HCT116 (cell line): ENCODE measurements around the gene SULT1C4. TPM values are rescaled to one million over a fixed set of nuclear protein-coding genes. Genes with fewer than 3 reads are reported as not detected.

Experiments
- ATAC-seq: fragments of 200-7000 bp; cut with Tn5 transposase; 2 replicates; pipeline ENCODE4 v1.9.1; 2020; ENCODE audit warnings: mild to moderate bottlenecking, moderate library complexity
- BruUV-seq: library from RNA; stranded (reverse); fragments of 400-500 nt; replicated peaks from 2 replicates; lab custom pipeline; 2021; lab: Mats Ljungman, UMichigan
- CTCF ChIA-PET: fragments of 300-600 bp; sonication (Branson Sonifier 250); formaldehyde crosslinking; loops from one replicate; lab custom pipeline; 2021; ENCODE audit warnings: antibody characterized with exemption; lab: Charles Lee
- POLR2A ChIA-PET: fragments of 300-600, 350-600 bp; sonication (Branson Sonifier 250); formaldehyde crosslinking; loops from one replicate; lab custom pipeline; 2021; ENCODE audit warnings: antibody characterized with exemption; lab: Charles Lee
- RAD21 ChIA-PET, 2 experiments: fragments of 300-600 bp; sonication (Branson Sonifier 250); formaldehyde crosslinking; loops; one replicate each; lab custom pipeline; 2023; ENCODE audit warnings: low total read pairs in 2 of 2; ENCODE audit not compliant: uncharacterized antibody in 2 of 2, unreplicated experiment in 2 of 2, low non-redundant PET in 1 of 2; lab: Charles Lee
- DNase-seq: peaks from one replicate; pipeline ENCODE4 v3.0.0-alpha.2; 2010; ENCODE audit warnings: low read depth, low spot score
- H2AFZ ChIP-seq: fragments of 200-600 bp; shearing (Covaris generic), sonication (generic); 2 replicates; pipeline ENCODE4 v1.6.1; 2017; ENCODE audit warnings: low read depth, mixed run types, mixed read lengths, antibody characterized with exemption, low read length; ENCODE audit not compliant: poor library complexity, severe bottlenecking
- H3K27ac ChIP-seq: 2 replicates; pipeline ENCODE4 v1.5.1; 2012; ENCODE audit warnings: low read depth, low read length
- H3K27me3 ChIP-seq: fragments of 200-600 bp; sonication (generic); 2 replicates; pipeline ENCODE4 v1.6.1; 2016; ENCODE audit warnings: mixed run types, low read length, mixed read lengths; ENCODE audit not compliant: insufficient read depth
- H3K36me3 ChIP-seq, 2 experiments: fragments of 200-500 bp in 1 of 2; fragments of 200-600 bp in 1 of 2; sonication (Bioruptor generic) in 1 of 2; sonication (generic) in 1 of 2; 2 replicates each; pipeline versions ENCODE4 v1.5.1 to v1.6.1; 2014 to 2016; ENCODE audit warnings: low read length in 2 of 2, inconsistent platforms in 1 of 2, mixed read lengths in 1 of 2, mixed run types in 1 of 2; ENCODE audit not compliant: insufficient read depth in 2 of 2, control insufficient read depth in 1 of 2
- H3K4me1 ChIP-seq, 2 experiments: fragments of 200-600 bp in 1 of 2; sonication (generic) in 1 of 2; 2 replicates each; pipeline versions ENCODE4 v1.5.1 to v1.6.1; 2012 to 2017; ENCODE audit warnings: low read length in 2 of 2, inconsistent platforms in 1 of 2, mild to moderate bottlenecking in 1 of 2, mixed read lengths in 1 of 2, mixed run types in 1 of 2, moderate library complexity in 1 of 2; ENCODE audit not compliant: insufficient read depth in 2 of 2, control insufficient read depth in 1 of 2
- H3K4me2 ChIP-seq: fragments of 200-600 bp; sonication (generic); 2 replicates; pipeline ENCODE4 v1.6.1; 2017; ENCODE audit warnings: mixed run types, low read length, mixed read lengths
- H3K4me3 ChIP-seq, 2 experiments: fragments of 200-600 bp in 1 of 2; sonication (generic) in 1 of 2; replicated peaks in 1 of 2; 2 replicates each; pipeline ENCODE4 v1.5.1; 2011 to 2016; ENCODE audit warnings: low read length in 2 of 2, control low read depth in 1 of 2, low read depth in 1 of 2, mild to moderate bottlenecking in 1 of 2, mixed read lengths in 1 of 2, mixed run types in 1 of 2
- H3K79me2 ChIP-seq: fragments of 200-600 bp; sonication (generic); 2 replicates; pipeline ENCODE4 v1.6.1; 2017; ENCODE audit warnings: mild to moderate bottlenecking, mixed run types, low read length, moderate library complexity, mixed read lengths; ENCODE audit not compliant: insufficient read depth
- H3K9ac ChIP-seq: fragments of 200-600 bp; sonication (generic); 2 replicates; pipeline ENCODE4 v1.6.1; 2016; ENCODE audit warnings: low read length, mixed read lengths
- H3K9me2 ChIP-seq: fragments of 200-600 bp; sonication (generic), shearing (Covaris generic); 2 replicates; pipeline ENCODE4 v1.6.1; 2017; ENCODE audit warnings: mixed run types, mild to moderate bottlenecking, moderate library complexity; ENCODE audit not compliant: insufficient read depth
- H3K9me3 ChIP-seq, 2 experiments: fragments of 200-500 bp in 1 of 2; fragments of 200-600 bp in 1 of 2; sonication (Bioruptor generic) in 1 of 2; sonication (generic) in 1 of 2; 2 replicates each; pipeline ENCODE4 v1.6.1; 2014 to 2017; ENCODE audit warnings: low read length in 2 of 2, mixed read lengths in 2 of 2, inconsistent platforms in 1 of 2, low read depth in 1 of 2, mild to moderate bottlenecking in 1 of 2, mixed run types in 1 of 2, moderate library complexity in 1 of 2; ENCODE audit not compliant: control insufficient read depth in 1 of 2, insufficient read depth in 1 of 2
- H4K20me1 ChIP-seq: fragments of 200-600 bp; sonication (generic), shearing (Covaris generic); 2 replicates; pipeline ENCODE4 v1.6.1; 2017; ENCODE audit warnings: mixed run types, mild to moderate bottlenecking, moderate library complexity; ENCODE audit not compliant: insufficient read depth
- CEBPB ChIP-seq: IDR thresholded peaks from 2 replicates; pipeline ENCODE4 v1.6.1; 2012; ENCODE audit warnings: low read depth
- CTCF ChIP-seq, 3 experiments: fragments of 200-600 bp in 1 of 3; sonication (generic) in 1 of 3; IDR thresholded peaks in 2 of 3; conservative IDR thresholded peaks in 1 of 3; 2 replicates each; pipeline ENCODE4 v1.5.1; 2012 to 2017; ENCODE audit warnings: low read depth in 2 of 3, low read length in 2 of 3, antibody characterized with exemption in 1 of 3, borderline replicate concordance in 1 of 3, control low read depth in 1 of 3, mild to moderate bottlenecking in 1 of 3, mixed read lengths in 1 of 3, mixed run types in 1 of 3, moderate library complexity in 1 of 3; ENCODE audit not compliant: insufficient read depth in 1 of 3
- ELF1 ChIP-seq: IDR thresholded peaks from 2 replicates; pipeline ENCODE4 v1.6.1; 2012; ENCODE audit warnings: low read depth, borderline replicate concordance
- EZH2 ChIP-seq: fragments of 200-600 bp; sonication (generic); IDR thresholded peaks from 2 replicates; pipeline ENCODE4 v1.6.1; 2017; ENCODE audit warnings: antibody characterized with exemption, mixed run types
- MAX ChIP-seq: IDR thresholded peaks from 2 replicates; pipeline ENCODE4 v1.6.1; 2012
- TCF7L2 ChIP-seq: IDR thresholded peaks from 2 replicates; pipeline ENCODE4 v1.7.0; 2011; ENCODE audit warnings: borderline replicate concordance, inconsistent platforms; ENCODE audit not compliant: insufficient read depth, insufficient read length; ENCODE audit errors: extremely low read depth
- YY1 ChIP-seq: IDR thresholded peaks from 2 replicates; pipeline ENCODE4 v1.6.1; 2011; ENCODE audit warnings: low read length, low read depth, moderate library complexity, mild to moderate bottlenecking; ENCODE audit not compliant: insufficient replicate concordance; ENCODE audit errors: extremely low read depth
- intact Hi-C: fragments of 100-400 bp; cut with micrococcal nuclease; formaldehyde crosslinking; loops from 2 replicates; pipeline ENCODE4 v1.10.0; 2022
- total RNA-seq: library from RNA; stranded (reverse); gene quantifications from one replicate; pipeline ENCODE4 v1.2.1, GENCODE V29; 2021; ENCODE audit not compliant: unreplicated experiment

Gene SULT1C4
- total RNA-seq, 1 experiment from 2014 or later = not detected

- ATAC-seq = no peak
- Histone ChIP-seq H3K9ac (no peak overlapping the region), H3K9me3 (no peaks in the 10 kb centered on the region), H3K9me2 (no peaks in the 10 kb centered on the region), H4K20me1 (no peaks in the 10 kb centered on the region), H3K27ac (no peak overlapping the region), H3K4me1 (no peaks in the 10 kb centered on the region), H3K4me3 (no peak overlapping the region), H3K36me3 (no peaks in the 10 kb centered on the region), H3K27me3 (no peaks in the 10 kb centered on the region), H3K4me2 (no peak overlapping the region), H3K79me2 (no peaks in the 10 kb centered on the region), H2AFZ (no peak overlapping the region)
- ChIA-PET POLR2A (no interaction called here), CTCF (interaction anchor here (1.2 kb wide), 1 partner anchor 9 kb away, joined by 3 read pairs; no protein-coding TSS in a partner anchor), RAD21 (no interaction called here)
- intact Hi-C loops = no loop called here
- TF ChIP-seq MAX (no peak), TCF7L2 (no peak)
- BruUV-seq = no TSS peak
- DNase-seq = no peak
Observed at GRCh38 chr2:108378851-108379250, 1.1 kb downstream of the SULT1C4 start.

GRCh38 chr2:108382196-108382595, 4.4 kb downstream of the SULT1C4 start:
- no TSS peak for BruUV-seq
- H2AFZ ChIP-seq = no peak overlapping the region
- no peaks in the 10 kb centered on the region for H4K20me1 ChIP-seq
- no peaks in the 10 kb centered on the region for H3K36me3 ChIP-seq
- H3K9ac ChIP-seq = no peak overlapping the region
- H3K27ac ChIP-seq = no peak overlapping the region
- no peak for TF ChIP-seq ELF1
- TF ChIP-seq MAX = no peak
- no peak for TF ChIP-seq YY1
- TF ChIP-seq CTCF (IDR thresholded peaks at IDR 0.05 in 2 of 3, conservative IDR thresholded peaks at IDR 0.05 in 1 of 3; ENCODE audit: borderline replicate concordance in 1 of 3, insufficient read depth in 1 of 3, low read depth in 2 of 3, low read length in 2 of 3) = no peak
- TF ChIP-seq EZH2 = no peak
- no peak for TF ChIP-seq CEBPB
- no peaks in the 10 kb centered on the region for H3K79me2 ChIP-seq
- H3K4me2 ChIP-seq = no peak overlapping the region
- ATAC-seq = no peak
- RAD21 ChIA-PET = no interaction called here
- CTCF ChIA-PET = interaction anchor here (1.0 kb wide), 1 partner anchor 254 kb away, joined by 3 read pairs; no protein-coding TSS in a partner anchor
- no peak for DNase-seq
- H3K9me2 ChIP-seq = no peaks in the 10 kb centered on the region
- no peaks in the 10 kb centered on the region for H3K9me3 ChIP-seq
- no peak overlapping the region for H3K4me3 ChIP-seq
- POLR2A ChIA-PET = no interaction called here
- intact Hi-C loops = no loop called here
- H3K27me3 ChIP-seq = no peaks in the 10 kb centered on the region
- no peaks in the 10 kb centered on the region for H3K4me1 ChIP-seq
